MCF 10A (cell line): ENCODE results near the gene SPSB4. TPM values are rescaled to one million over a fixed set of nuclear protein-coding genes. Genes with fewer than 3 reads are reported as not detected.

ENCODE experiments used
- BruUV-seq: library from RNA; stranded (reverse); fragments of 400-500 nt; replicated peaks from 2 replicates; lab custom pipeline; 2021; lab: Mats Ljungman, UMichigan
- CTCF ChIA-PET: fragments of 300-600 bp; sonication (Branson Sonifier 250); formaldehyde crosslinking; extraction: SDS; loops from one replicate; lab custom pipeline; 2021; ENCODE audit warnings: antibody characterized with exemption, inconsistent platforms; lab: Yijun Ruan, JAX
- POLR2A ChIA-PET: fragments of 300-600, 350-650 bp; sonication (Branson Sonifier 250); formaldehyde crosslinking; extraction: SDS; loops from one replicate; lab custom pipeline; 2020; ENCODE audit warnings: antibody characterized with exemption, inconsistent platforms; lab: Yijun Ruan, JAX
- DNase-seq: peaks from one replicate; pipeline ENCODE4 v3.0.0-alpha.2; 2018; ENCODE audit not compliant: unreplicated experiment
- H3K27ac Mint-ChIP-seq: one replicate; pipeline ENCODE4 v1.8.0; 2022; ENCODE audit warnings: mild to moderate bottlenecking, low read depth, mixed read lengths; ENCODE audit not compliant: unreplicated experiment
- H3K27me3 Mint-ChIP-seq: one replicate; pipeline ENCODE4 v1.8.0; 2022; ENCODE audit warnings: mixed read lengths; ENCODE audit not compliant: insufficient read depth, unreplicated experiment
- H3K36me3 Mint-ChIP-seq: one replicate; pipeline ENCODE4 v1.8.0; 2022; ENCODE audit warnings: mild to moderate bottlenecking, moderate library complexity, mixed read lengths; ENCODE audit not compliant: insufficient read depth, unreplicated experiment
- H3K4me1 Mint-ChIP-seq: one replicate; pipeline ENCODE4 v1.8.0; 2022; ENCODE audit warnings: mixed read lengths; ENCODE audit not compliant: insufficient read depth, unreplicated experiment
- H3K4me3 Mint-ChIP-seq: one replicate; pipeline ENCODE4 v1.8.0; 2022; ENCODE audit warnings: mild to moderate bottlenecking, moderate library complexity, mixed read lengths; ENCODE audit not compliant: unreplicated experiment
- H3K9me3 Mint-ChIP-seq: one replicate; pipeline ENCODE4 v1.8.0; 2022; ENCODE audit warnings: mixed read lengths; ENCODE audit not compliant: unreplicated experiment
- intact Hi-C: fragments of 100-400 bp; cut with micrococcal nuclease; formaldehyde crosslinking; loops from 2 replicates; pipeline ENCODE4 v1.14.1; 2022
- total RNA-seq: library from RNA; stranded (reverse); gene quantifications from 2 replicates; pipeline ENCODE4 v1.2.3, GENCODE V29; 2022
- TF ChIP-seq, protein P1 (sequence below): fragments of 200-600 bp; IDR thresholded peaks from one replicate; pipeline ENCODE4 v1.8.0; 2022; ENCODE audit warnings: antibody characterized with exemption, mild to moderate bottlenecking; ENCODE audit not compliant: unreplicated experiment

SPSB4 gene
- total RNA-seq, 1 experiment from 2014 or later: not detected

DNA sequence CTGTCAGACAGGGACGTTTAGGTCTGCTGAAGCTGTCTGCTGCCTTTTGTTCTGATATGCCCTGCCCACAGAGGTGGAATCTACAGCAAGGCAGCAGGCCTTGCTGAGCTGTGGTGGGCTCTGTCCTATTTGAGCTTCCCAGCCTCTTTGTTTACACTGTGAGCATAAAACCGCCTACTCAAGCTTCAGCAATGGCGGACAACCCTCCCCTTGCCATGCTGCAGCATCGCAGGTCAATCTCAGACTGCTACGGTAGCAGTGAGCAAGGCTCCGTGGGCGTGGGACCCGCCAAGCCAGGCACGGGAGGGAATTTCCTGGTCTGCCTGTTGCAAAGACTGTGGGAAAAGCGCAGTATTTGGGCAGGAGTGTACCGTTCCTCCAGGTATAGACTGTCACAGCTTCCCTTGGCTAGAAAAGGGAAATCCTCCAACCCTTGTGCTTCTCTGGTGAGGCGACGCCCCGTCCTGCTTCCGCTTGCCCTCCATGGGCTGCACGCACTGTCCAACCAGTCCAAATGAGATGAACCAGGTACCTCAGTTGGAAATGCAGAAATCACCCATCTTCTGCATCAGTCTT, 71.4 kb downstream of the SPSB4 start:
- no peak overlapping the region for H3K4me3 Mint-ChIP-seq
- peaks cover 36% of the 10 kb centered on the region for H3K27me3 Mint-ChIP-seq
- H3K4me1 Mint-ChIP-seq: no peaks in the 10 kb centered on the region
- H3K27ac Mint-ChIP-seq: no peak overlapping the region
- POLR2A ChIA-PET: no interaction called here
- no peaks in the 10 kb centered on the region for H3K36me3 Mint-ChIP-seq
- CTCF ChIA-PET: interaction anchor here (1.1 kb wide), 1 partner anchor 19 kb away, joined by 3 read pairs; no protein-coding TSS in a partner anchor
- no peak for DNase-seq
- H3K9me3 Mint-ChIP-seq: no peaks in the 10 kb centered on the region
- no TSS peak for BruUV-seq
- intact Hi-C loops: no loop called here
- TF ChIP-seq, protein P1, sequence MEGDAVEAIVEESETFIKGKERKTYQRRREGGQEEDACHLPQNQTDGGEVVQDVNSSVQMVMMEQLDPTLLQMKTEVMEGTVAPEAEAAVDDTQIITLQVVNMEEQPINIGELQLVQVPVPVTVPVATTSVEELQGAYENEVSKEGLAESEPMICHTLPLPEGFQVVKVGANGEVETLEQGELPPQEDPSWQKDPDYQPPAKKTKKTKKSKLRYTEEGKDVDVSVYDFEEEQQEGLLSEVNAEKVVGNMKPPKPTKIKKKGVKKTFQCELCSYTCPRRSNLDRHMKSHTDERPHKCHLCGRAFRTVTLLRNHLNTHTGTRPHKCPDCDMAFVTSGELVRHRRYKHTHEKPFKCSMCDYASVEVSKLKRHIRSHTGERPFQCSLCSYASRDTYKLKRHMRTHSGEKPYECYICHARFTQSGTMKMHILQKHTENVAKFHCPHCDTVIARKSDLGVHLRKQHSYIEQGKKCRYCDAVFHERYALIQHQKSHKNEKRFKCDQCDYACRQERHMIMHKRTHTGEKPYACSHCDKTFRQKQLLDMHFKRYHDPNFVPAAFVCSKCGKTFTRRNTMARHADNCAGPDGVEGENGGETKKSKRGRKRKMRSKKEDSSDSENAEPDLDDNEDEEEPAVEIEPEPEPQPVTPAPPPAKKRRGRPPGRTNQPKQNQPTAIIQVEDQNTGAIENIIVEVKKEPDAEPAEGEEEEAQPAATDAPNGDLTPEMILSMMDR: no peak

DNA sequence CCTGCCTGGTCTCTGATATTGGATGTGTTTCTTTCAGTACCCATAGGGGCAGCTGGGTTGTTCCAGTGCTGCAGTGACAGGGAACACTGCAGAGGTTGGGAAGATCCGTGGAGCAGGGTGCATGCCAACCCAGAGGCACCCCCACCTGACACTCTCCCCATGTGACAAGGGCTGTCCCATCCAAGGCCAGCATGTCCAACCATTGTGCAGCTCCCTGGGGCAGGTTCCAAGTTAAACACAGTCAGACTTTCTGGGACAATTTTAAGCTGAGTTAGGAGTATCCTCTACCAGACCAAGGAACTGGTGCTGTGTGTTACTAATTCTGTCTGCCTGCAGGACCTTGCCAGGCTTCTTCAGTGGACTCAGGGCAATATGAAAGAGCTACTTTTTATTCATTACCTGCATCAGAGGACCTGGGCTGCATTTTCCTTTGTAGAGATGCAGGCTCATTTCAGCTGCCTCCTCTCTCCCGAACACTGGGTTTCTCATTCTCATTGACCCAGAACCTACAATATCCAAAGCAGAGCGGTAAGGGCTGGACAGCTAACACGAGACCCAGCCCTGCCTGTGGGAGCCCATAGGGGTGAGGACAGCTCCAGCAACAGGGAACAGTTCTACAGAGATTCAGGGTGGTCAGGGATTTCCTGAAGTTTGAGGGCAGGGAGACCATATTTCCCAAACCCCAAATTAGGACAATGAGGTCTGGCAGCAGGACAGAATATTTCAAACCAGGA, 72.7 kb downstream of the SPSB4 start:
- intact Hi-C loops: no loop called here
- Mint-ChIP-seq H3K4me3 (no peak overlapping the region), H3K4me1 (no peaks in the 10 kb centered on the region), H3K36me3 (no peaks in the 10 kb centered on the region), H3K27ac (no peak overlapping the region), H3K27me3 (peaks cover 36% of the 10 kb centered on the region), H3K9me3 (no peaks in the 10 kb centered on the region)
- no peak for DNase-seq
- BruUV-seq: no TSS peak
- TF ChIP-seq, protein P1: no peak
- ChIA-PET POLR2A (no interaction called here), CTCF (interaction anchor here (0.7 to 1.5 kb wide), 3 partner anchors 8 to 181 kb away, joined by 4 to 6 read pairs (median 4); no protein-coding TSS in a partner anchor)

DNA sequence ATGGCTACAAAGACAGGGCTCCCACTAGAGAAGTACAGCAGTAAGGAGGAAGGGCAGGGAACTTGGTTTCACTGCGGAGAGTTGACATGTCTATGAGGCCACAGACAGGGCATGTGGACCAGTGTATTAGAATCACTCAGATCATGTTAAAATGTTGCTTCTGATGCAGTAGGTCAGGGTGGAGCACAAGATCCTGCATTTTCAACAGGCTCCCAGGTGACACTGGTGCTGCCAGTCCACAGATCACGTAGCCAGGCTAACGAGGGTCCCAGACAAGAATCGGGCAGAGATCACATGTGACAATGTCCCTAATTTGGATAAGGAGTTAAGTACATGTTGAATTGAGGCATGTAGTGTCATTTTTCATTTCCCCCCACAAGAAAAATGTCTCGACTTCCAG, 73.6 kb downstream of the SPSB4 start:
- Mint-ChIP-seq H3K36me3 (no peaks in the 10 kb centered on the region), H3K4me1 (no peaks in the 10 kb centered on the region), H3K9me3 (no peaks in the 10 kb centered on the region), H3K27ac (no peak overlapping the region), H3K27me3 (peaks cover 38% of the 10 kb centered on the region), H3K4me3 (no peak overlapping the region)
- BruUV-seq: no TSS peak
- TF ChIP-seq, protein P1: no peak
- POLR2A ChIA-PET: no interaction called here
- intact Hi-C loops: no loop called here
- CTCF ChIA-PET: interaction anchor here (0.7 to 1.5 kb wide), 3 partner anchors 9 to 182 kb away, joined by 4 to 6 read pairs (median 4); no protein-coding TSS in a partner anchor
- DNase-seq: no peak

DNA sequence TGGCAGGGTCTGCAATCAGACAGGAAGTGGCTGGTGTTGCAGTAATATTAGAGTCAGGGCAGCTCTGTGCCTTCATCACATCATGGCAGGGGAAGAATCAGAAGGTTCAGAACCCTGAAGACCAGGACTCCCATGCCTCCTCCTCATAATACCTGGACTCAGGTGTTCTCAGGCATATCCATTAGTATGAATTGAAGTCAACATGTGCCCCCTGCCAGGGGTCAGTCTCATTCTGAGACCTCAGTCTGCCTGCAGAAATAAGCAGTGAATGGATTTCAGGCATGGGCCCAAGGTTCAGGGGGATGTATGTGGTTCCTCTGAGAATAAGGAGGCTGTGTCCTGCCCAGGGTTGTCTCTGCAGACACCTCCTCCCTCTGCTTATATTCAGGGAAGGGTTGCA, 74.2 kb downstream of the SPSB4 start:
- H3K27ac Mint-ChIP-seq: no peak overlapping the region
- CTCF ChIA-PET: no interaction called here
- TF ChIP-seq, protein P1: no peak

More for the DNA sequence above, 74.2 kb downstream of the SPSB4 start:
- no TSS peak for BruUV-seq
- no peak overlapping the region for H3K4me3 Mint-ChIP-seq
- DNase-seq: no peak
- intact Hi-C loops: no loop called here
- POLR2A ChIA-PET: no interaction called here
- no peaks in the 10 kb centered on the region for H3K36me3 Mint-ChIP-seq
- H3K9me3 Mint-ChIP-seq: no peaks in the 10 kb centered on the region
- H3K27me3 Mint-ChIP-seq: peaks cover 38% of the 10 kb centered on the region
- no peaks in the 10 kb centered on the region for H3K4me1 Mint-ChIP-seq
